ENCODE data around the gene TBCB.

Gene TBCB

GRCh38 chr19:36081894-36082293, 33.4 kb upstream of the TBCB start:
- TF ChIP-seq CTCF (IDR thresholded peaks at IDR 0.05; ENCODE audit: borderline replicate concordance, insufficient read depth, low read depth, low read length): no peak
- no peak overlapping the region for H3K4me3 ChIP-seq (ENCODE audit: low read depth, low read length)

DNA sequence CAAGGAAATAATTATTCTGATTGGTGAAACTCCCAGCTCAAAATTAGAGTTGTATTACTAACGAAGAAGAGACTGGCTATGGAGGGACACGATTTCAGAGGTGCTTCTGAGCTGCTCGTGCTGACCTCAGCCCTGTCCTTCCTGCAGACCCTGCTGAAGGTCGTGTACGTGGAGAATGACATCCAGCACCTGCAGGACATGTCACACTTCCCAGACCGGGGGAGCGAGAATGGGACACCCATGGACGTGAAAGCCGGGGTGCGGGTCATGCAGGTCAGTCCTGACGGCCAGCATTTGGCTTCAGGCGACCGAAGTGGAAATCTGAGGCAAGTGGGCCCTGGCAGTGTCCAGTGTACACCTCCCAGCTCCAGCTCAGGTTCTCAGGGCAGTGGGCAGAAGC, 32.4 kb upstream of the TBCB start:
- H3K4me3 ChIP-seq (ENCODE audit: low read depth, low read length): no peak overlapping the region
- no peak for TF ChIP-seq CTCF (IDR thresholded peaks at IDR 0.05; ENCODE audit: borderline replicate concordance, insufficient read depth, low read depth, low read length)

GRCh38 chr19:36084231-36085009, 30.8 kb upstream of the TBCB start:
- H3K4me3 ChIP-seq (ENCODE audit: low read depth, low read length): no peak overlapping the region
- TF ChIP-seq CTCF (IDR thresholded peaks at IDR 0.05; ENCODE audit: borderline replicate concordance, insufficient read depth, low read depth, low read length): no peak

GRCh38 chr19:36086326-36086725, 28.9 kb upstream of the TBCB start:
- TF ChIP-seq CTCF (IDR thresholded peaks at IDR 0.05; ENCODE audit: borderline replicate concordance, insufficient read depth, low read depth, low read length): no peak
- H3K4me3 ChIP-seq (ENCODE audit: low read depth, low read length): no peak overlapping the region

DNA sequence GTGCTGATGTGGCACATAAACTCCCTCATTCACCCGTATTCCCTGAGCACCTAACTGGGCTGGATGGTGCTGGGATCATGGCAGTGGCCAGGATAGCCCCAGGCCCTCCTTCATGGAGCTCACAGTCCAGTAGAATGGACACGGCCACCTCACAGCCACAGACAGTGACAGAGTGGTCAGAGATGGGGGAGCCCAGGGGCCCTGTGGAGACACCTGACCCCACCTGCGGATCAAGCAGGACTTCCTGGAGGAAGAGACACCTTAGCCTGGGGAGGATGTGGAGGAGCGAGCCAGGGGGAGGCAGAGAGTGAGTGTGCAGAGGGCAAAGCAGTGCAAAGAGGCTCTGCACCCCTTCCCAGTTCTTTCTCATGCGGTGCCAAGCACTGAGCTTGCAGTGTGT, 25.4 kb upstream of the TBCB start:
- H3K4me3 ChIP-seq (ENCODE audit: low read depth, low read length): no peak overlapping the region
- TF ChIP-seq CTCF (IDR thresholded peaks at IDR 0.05; ENCODE audit: borderline replicate concordance, insufficient read depth, low read depth, low read length): no peak

DNA sequence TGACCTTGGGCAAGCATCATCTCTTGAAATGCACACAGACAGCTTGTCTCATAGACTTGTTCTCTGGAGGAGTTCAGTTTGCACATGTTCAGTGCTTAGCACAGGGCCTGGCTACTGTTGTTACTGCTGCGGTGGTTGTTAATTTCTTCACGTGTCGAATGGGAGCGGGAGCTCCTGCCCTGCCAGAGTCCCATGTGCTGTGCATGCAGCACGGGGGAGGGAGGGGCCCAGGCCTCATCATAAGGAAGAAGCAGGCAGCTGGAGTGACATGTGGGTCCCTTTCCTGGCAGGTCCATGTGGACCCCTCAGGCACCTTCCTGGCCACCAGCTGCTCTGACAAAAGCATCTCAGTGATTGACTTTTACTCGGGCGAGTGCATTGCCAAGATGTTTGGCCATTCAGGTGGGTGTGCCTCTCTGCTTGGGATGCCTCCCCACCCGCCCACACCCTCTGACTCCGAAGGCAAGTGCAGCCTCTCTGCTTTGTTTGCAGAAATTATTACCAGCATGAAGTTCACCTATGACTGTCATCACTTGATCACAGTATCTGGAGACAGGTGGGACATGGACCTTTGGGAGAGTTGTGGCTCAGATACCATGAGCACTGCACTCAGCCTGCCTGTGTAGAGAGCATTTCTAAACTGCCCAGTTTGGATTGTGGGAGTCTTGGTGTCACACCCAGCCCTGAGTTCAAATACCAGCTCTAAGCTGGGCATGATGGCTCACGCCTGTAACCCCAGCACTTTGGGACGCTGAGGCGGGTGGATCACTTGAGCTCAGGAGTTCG, 24.2 kb upstream of the TBCB start:
- no peak for TF ChIP-seq CTCF (IDR thresholded peaks at IDR 0.05; ENCODE audit: borderline replicate concordance, insufficient read depth, low read depth, low read length)
- no peak overlapping the region for H3K4me3 ChIP-seq (ENCODE audit: low read depth, low read length)

DNA sequence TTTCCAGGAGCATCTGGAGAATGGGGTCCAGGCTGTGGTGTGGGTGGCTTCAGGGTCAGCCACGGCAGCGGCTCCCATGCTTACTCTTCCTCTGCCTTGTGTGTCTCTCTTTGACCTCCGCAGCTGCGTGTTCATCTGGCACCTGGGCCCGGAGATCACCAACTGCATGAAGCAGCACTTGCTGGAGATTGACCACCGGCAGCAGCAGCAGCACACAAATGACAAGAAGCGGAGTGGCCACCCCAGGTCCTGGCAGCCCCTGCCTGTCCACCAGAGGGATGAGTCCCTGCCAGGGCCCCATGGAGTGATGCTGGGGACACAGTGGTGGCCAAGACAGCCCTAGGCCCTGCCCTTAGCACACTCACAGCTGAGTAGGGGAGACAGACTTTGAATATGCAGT, 22.7 kb upstream of the TBCB start:
- H3K4me3 ChIP-seq (ENCODE audit: low read depth, low read length): no peak overlapping the region
- TF ChIP-seq CTCF (IDR thresholded peaks at IDR 0.05; ENCODE audit: borderline replicate concordance, insufficient read depth, low read depth, low read length): no peak
